ENCODE measurements around the gene BMP3.

BMP3 gene, protein sequence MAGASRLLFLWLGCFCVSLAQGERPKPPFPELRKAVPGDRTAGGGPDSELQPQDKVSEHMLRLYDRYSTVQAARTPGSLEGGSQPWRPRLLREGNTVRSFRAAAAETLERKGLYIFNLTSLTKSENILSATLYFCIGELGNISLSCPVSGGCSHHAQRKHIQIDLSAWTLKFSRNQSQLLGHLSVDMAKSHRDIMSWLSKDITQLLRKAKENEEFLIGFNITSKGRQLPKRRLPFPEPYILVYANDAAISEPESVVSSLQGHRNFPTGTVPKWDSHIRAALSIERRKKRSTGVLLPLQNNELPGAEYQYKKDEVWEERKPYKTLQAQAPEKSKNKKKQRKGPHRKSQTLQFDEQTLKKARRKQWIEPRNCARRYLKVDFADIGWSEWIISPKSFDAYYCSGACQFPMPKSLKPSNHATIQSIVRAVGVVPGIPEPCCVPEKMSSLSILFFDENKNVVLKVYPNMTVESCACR

DNA sequence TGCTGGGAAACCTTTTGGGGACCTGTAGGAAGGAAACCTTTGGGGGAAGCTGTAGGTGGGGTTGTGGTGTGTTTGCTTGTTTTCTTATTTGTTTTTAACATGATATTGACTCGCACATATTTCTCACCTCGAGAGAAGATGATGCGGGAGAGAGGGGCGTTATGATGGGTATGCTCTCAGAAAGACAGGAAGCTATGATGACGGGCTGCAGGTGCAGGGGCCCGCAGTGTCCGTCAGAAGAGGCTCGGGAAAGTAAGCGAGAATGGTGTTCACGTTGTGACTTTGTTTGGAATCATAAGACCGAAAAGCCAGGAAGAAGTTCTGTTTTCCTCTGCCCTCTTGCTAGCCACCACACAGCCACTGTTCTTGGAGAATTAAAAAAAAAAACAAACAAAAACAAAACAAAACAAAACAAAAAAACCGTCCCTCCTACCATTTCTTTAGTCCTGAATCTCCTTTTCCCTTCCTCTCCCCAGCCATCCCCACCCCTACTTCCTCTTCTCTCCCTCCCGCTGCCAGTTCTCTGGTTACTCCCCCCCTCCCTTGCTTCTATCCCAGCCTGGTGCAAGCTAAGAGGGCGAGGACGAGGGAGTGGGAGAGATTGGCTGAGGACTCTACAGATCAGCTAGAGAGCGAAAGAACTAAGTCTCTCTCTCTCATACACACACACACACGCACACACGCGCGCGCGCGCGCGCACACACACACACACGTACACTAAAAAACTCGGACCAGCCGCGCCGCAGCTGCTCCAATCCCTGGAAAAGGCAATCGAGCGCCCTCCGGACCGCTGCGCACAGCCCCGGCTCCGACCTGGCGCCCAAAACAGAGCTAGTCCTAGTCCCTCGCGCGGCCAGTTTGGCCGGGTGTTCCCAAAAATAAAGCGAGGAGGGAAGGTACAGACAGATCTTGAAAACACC, at the start of gene BMP3:
TSS of gene BMP3 (plus strand) at position 648 of the 920 bp plus-strand sequence. CDS start 577 bp downstream, outside the sequence.
- TF ChIP-seq, protein P1, sequence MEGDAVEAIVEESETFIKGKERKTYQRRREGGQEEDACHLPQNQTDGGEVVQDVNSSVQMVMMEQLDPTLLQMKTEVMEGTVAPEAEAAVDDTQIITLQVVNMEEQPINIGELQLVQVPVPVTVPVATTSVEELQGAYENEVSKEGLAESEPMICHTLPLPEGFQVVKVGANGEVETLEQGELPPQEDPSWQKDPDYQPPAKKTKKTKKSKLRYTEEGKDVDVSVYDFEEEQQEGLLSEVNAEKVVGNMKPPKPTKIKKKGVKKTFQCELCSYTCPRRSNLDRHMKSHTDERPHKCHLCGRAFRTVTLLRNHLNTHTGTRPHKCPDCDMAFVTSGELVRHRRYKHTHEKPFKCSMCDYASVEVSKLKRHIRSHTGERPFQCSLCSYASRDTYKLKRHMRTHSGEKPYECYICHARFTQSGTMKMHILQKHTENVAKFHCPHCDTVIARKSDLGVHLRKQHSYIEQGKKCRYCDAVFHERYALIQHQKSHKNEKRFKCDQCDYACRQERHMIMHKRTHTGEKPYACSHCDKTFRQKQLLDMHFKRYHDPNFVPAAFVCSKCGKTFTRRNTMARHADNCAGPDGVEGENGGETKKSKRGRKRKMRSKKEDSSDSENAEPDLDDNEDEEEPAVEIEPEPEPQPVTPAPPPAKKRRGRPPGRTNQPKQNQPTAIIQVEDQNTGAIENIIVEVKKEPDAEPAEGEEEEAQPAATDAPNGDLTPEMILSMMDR (IDR thresholded peaks at IDR 0.05; ENCODE audit: low read depth, low read length), result no peak
- in situ Hi-C loops (cut with HindIII; ENCODE audit: low sequenced_read_pairs), result no loop called here
- DNase-seq (ENCODE audit: low read depth, low spot score), result peak; percentile 42
- peak within 1 kb of the TSS; percentile 40 for H3K4me3 ChIP-seq (ENCODE audit: low read depth, low read length)

DNA sequence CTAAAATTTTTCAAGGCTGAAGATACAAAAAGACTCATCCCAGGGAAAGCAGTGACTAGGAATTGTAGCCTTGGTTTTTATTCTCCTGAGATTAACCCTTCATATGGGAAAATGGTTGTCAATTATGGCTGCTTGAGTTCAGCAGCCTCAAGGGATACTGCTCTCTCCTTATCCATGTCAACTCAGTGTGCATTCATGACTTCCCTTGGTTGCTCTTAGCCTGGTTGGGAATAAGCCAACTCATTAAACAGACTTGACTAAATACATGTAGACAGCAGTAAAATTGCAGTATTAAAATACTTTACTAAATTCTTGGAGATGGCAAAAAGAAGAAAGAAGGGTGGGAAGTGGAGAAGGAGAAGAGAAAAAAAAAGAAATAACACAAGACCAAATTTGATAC, 44.5 kb upstream of the BMP3 start:
- no peak overlapping the region for H3K4me3 ChIP-seq (ENCODE audit: low read depth, low read length)
- in situ Hi-C loops (cut with HindIII; ENCODE audit: low sequenced_read_pairs), result no loop called here
- no peak for DNase-seq (ENCODE audit: low read depth, low spot score)
- TF ChIP-seq, protein P1 (IDR thresholded peaks at IDR 0.05; ENCODE audit: low read depth, low read length), result no peak

DNA sequence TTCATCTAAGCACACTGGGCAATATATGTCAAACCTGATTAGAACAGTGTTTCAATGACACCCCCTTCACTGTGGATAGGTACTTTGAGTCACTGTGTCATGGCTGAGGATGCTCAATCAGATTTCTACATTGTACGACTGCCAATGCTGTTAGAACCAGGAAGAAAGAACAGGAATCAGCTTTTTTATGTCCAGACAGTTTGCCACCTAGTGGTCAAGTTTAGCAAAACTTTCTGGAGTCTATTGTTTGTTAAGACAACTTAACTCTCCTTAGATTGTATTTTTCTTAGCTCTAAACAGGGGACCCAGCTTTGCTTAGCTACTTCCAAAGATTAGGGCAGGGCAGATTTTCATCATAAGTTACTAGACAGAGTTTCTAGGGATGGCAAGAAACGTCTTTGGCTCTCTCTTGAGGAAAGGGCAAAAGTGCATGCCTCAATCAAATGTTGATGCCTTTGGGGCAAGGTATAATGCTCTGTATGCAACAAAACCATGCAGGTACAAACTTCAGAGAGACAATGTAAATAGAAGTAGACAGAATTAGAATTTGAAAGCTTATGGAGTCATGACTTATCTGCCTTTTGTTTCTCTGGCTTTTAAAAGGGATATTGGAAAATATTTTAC, 40.5 kb upstream of the BMP3 start:
- in situ Hi-C loops (cut with HindIII; ENCODE audit: low sequenced_read_pairs), result no loop called here
- peak; percentile 73 for DNase-seq (ENCODE audit: low read depth, low spot score)
- H3K4me3 ChIP-seq (ENCODE audit: low read depth, low read length), result no peak overlapping the region
- TF ChIP-seq, protein P1 (IDR thresholded peaks at IDR 0.05; ENCODE audit: low read depth, low read length), result peak; percentile 71

DNA sequence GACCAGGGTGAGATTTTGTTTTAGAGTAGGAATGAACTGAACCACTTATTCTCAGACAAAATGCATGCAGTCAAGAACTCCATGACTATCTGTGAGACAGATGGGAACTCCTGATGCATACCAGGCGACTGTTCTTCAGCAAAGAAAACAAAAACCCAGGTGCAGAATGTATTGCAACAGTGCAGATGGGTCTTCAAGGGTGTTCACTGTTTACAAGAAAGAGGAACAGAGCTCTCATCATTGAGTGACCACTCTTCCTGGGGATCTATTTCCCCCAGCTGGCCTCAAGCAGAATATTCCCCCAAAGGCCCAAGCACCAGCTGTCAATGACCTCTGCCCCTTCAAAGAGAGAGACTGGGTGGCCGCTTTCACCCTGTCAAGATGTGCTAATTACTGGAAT, 39.7 kb upstream of the BMP3 start:
- TF ChIP-seq, protein P1 (IDR thresholded peaks at IDR 0.05; ENCODE audit: low read depth, low read length), result no peak
- in situ Hi-C loops (cut with HindIII; ENCODE audit: low sequenced_read_pairs), result no loop called here
- DNase-seq (ENCODE audit: low read depth, low spot score), result no peak
- no peak overlapping the region for H3K4me3 ChIP-seq (ENCODE audit: low read depth, low read length)

DNA sequence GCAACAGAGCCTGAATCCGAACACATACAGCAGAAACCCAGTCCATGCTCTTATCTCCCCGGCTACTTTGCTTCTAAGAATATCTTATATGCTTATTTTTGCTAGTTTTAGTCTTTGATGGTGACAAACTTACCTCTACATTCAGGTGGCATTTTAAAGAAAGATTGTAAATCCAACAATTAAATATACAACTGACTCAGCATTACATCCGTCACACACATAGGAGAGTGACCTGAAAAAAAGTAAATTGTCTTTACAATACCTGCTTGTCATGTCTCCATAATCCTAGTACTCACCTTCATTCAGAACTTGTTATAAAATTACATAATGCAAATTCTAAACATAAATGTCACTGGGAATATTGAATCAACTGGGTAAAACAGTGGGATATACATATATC, 30.6 kb upstream of the BMP3 start:
- TF ChIP-seq, protein P1 (IDR thresholded peaks at IDR 0.05; ENCODE audit: low read depth, low read length), result no peak
- DNase-seq (ENCODE audit: low read depth, low spot score), result no peak
- H3K4me3 ChIP-seq (ENCODE audit: low read depth, low read length), result no peak overlapping the region
- in situ Hi-C loops (cut with HindIII; ENCODE audit: low sequenced_read_pairs), result no loop called here

DNA sequence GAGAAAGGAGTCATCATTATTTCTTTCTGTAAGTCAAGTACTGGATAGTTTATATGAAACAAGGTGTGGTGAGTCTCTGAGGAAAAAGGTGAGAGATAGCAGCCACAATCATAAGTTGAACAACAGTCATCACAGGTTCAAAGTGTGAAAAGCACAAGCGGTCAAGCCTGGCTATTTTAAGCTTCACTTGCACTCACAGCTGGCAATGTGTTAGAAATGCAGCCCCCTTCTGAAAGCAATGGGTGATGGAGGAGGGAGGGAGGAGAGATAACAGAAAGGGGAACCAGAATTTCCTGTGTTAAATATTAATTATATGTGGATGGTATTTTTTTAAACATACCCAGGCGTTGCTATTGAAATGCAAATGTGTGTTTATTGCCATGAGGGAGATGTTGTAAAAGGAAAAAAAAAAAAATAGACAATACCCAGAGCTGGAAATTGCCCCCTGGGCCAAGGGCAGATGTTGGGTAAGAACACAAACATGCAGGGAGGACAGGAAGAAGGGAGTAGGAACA, 26.9 kb upstream of the BMP3 start:
- TF ChIP-seq, protein P1 (IDR thresholded peaks at IDR 0.05; ENCODE audit: low read depth, low read length), result no peak
- DNase-seq (ENCODE audit: low read depth, low spot score), result no peak
- no peak overlapping the region for H3K4me3 ChIP-seq (ENCODE audit: low read depth, low read length)
- in situ Hi-C loops (cut with HindIII; ENCODE audit: low sequenced_read_pairs), result no loop called here
